DND-41 (cell line): ENCODE measurements around the gene TFIP11.
A peak's percentile ranks its signal among the peaks of the same experiment; 100 is the strongest.

Experiments used
- ATAC-seq: fragments of 200-7000 bp; cut with Tn5 transposase; 3 replicates; pipeline ENCODE4 v1.9.1; 2021; ENCODE audit warnings: low read depth; ENCODE audit not compliant: insufficient read depth
- DNase-seq: peaks from one replicate; pipeline ENCODE4 v3.0.0-alpha.2; 2020
- H2AFZ ChIP-seq: 2 replicates; pipeline ENCODE4 v1.6.0; 2012; ENCODE audit warnings: low read depth, low read length
- H3K27ac ChIP-seq: 2 replicates; pipeline ENCODE4 v1.5.1; 2012; ENCODE audit warnings: low read length, inconsistent platforms
- H3K27me3 ChIP-seq: fragments of 200-600 bp; sonication (generic); 2 replicates; pipeline ENCODE4 v1.6.0; 2012; ENCODE audit warnings: low read length, mild to moderate bottlenecking, inconsistent platforms; ENCODE audit not compliant: insufficient read depth, poor library complexity
- H3K36me3 ChIP-seq: 2 replicates; pipeline ENCODE4 v1.5.1; 2012; ENCODE audit warnings: low read length, inconsistent platforms; ENCODE audit not compliant: insufficient read depth
- H3K4me1 ChIP-seq: 2 replicates; pipeline ENCODE4 v1.5.1; 2012; ENCODE audit warnings: mild to moderate bottlenecking, low read length; ENCODE audit not compliant: insufficient read depth
- H3K4me2 ChIP-seq: 2 replicates; pipeline ENCODE4 v1.6.0; 2012; ENCODE audit warnings: mild to moderate bottlenecking, moderate library complexity, low read length, inconsistent platforms; ENCODE audit not compliant: insufficient read depth
- H3K4me3 ChIP-seq, 2 experiments: fragments of 200-600 bp in 1 of 2; shearing (Covaris generic) in 1 of 2; 2 replicates each; pipeline ENCODE4 v1.5.1; 2012 to 2016; ENCODE audit warnings: inconsistent platforms in 2 of 2, low read length in 2 of 2, mild to moderate bottlenecking in 2 of 2, low read depth in 1 of 2, moderate library complexity in 1 of 2
- H3K79me2 ChIP-seq: 2 replicates; pipeline ENCODE4 v1.6.0; 2012; ENCODE audit warnings: low read length, inconsistent platforms; ENCODE audit not compliant: insufficient read depth
- H3K9ac ChIP-seq: 2 replicates; pipeline ENCODE4 v1.6.0; 2012; ENCODE audit warnings: low read depth, mild to moderate bottlenecking, inconsistent platforms, low read length, moderate library complexity
- H3K9me3 ChIP-seq: 2 replicates; pipeline ENCODE4 v1.5.1; 2012; ENCODE audit warnings: low read length, moderate library complexity, mild to moderate bottlenecking, inconsistent platforms; ENCODE audit not compliant: insufficient read depth, severe bottlenecking
- H4K20me1 ChIP-seq: 2 replicates; pipeline ENCODE4 v1.6.0; 2012; ENCODE audit warnings: low read length; ENCODE audit not compliant: insufficient read depth
- CTCF ChIP-seq: IDR thresholded peaks from 2 replicates; pipeline ENCODE4 v1.5.1; 2012; ENCODE audit warnings: borderline replicate concordance, low read length, moderate library complexity, mild to moderate bottlenecking; ENCODE audit not compliant: poor library complexity, severe bottlenecking; ENCODE audit errors: extremely low read depth
- EZH2 ChIP-seq: IDR thresholded peaks from 3 replicates; pipeline ENCODE4 v1.6.1; 2012; ENCODE audit warnings: borderline replicate concordance, low read depth, mild to moderate bottlenecking, moderate library complexity, low read length, inconsistent platforms; ENCODE audit not compliant: severe bottlenecking

The TFIP11 gene

GRCh38 chr22:26461188-26461810 lies 51.0 kb downstream of the TFIP11 start:
- Histone ChIP-seq H4K20me1 (peaks cover 30% of the 10 kb centered on the region), H3K79me2 (peaks cover 40% of the 10 kb centered on the region), H3K9me3 (no peaks in the 10 kb centered on the region), H3K4me2 (no peak overlapping the region), H3K4me3 (no peak overlapping the region), H3K9ac (no peak overlapping the region), H2AFZ (no peak overlapping the region), H3K27me3 (no peaks in the 10 kb centered on the region), H3K36me3 (peaks cover 97% of the 10 kb centered on the region), H3K4me1 (0 out of 2 replicates have a peak, but pooled peaks cover 2% of the 10 kb centered on the region), H3K27ac (no peak overlapping the region)
- ATAC-seq: peak; percentile 69
- peak; percentile 25 for DNase-seq
- peak; percentile 74 for TF ChIP-seq CTCF
- TF ChIP-seq EZH2: no peak

GRCh38 chr22:26460202-26460601 lies 52.1 kb downstream of the TFIP11 start:
- H3K27ac ChIP-seq: no peak overlapping the region
- no peak overlapping the region for H3K4me2 ChIP-seq
- peaks cover 30% of the 10 kb centered on the region for H4K20me1 ChIP-seq
- H3K9me3 ChIP-seq: no peaks in the 10 kb centered on the region
- peaks cover 40% of the 10 kb centered on the region for H3K79me2 ChIP-seq
- no peak overlapping the region for H2AFZ ChIP-seq
- TF ChIP-seq EZH2 (no peak), CTCF (no peak)
- peaks cover 94% of the 10 kb centered on the region for H3K36me3 ChIP-seq
- no peaks in the 10 kb centered on the region for H3K27me3 ChIP-seq
- DNase-seq (no peak), ATAC-seq (no peak)
- H3K4me3 ChIP-seq: no peak overlapping the region
- H3K4me1 ChIP-seq: 0 out of 2 replicates have a peak, but pooled peaks cover 2% of the 10 kb centered on the region
- no peak overlapping the region for H3K9ac ChIP-seq

DNA sequence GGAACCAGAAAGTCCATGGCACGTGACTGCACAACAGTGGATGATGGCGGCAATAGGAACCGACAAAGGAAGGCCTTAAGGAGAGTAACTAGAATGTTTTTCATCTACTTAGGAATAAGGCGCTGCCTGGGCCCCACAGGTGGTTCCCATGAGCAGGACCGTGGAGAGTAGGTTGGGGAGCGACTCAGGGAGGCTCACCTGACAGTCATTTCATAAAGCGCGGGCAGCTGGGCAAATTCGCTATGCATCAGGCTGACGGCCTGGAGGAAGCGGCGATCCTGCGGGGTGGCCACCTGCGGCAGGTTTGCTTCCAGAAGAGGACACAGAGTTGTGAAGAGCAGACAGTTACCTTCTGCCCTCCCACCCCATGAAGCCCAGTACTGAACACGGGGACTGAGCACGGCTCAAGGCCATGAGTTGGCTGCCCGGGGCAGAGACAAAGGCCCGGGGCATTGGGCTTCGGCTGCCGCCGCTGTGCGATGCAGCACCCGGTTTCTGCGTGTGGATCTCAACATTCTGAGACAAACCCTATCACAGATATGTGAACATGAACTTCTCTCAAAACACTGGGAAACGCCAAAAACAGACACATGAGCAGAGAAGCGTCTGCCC lies 54.5 kb downstream of the TFIP11 start:
- Histone ChIP-seq H2AFZ (no peak overlapping the region), H3K27me3 (no peaks in the 10 kb centered on the region), H3K4me1 (no peaks in the 10 kb centered on the region), H3K9ac (no peak overlapping the region), H4K20me1 (peaks cover 21% of the 10 kb centered on the region; the same call in 1 of the 2 replicates), H3K4me3 (no peak overlapping the region), H3K9me3 (no peaks in the 10 kb centered on the region), H3K4me2 (no peak overlapping the region), H3K27ac (no peak overlapping the region), H3K79me2 (peaks cover 30% of the 10 kb centered on the region), H3K36me3 (peaks cover 85% of the 10 kb centered on the region)
- DNase-seq (no peak), ATAC-seq (no peak)
- TF ChIP-seq EZH2: no peak
- TF ChIP-seq CTCF: no peak
